Measurements from ENCODE around the gene BACH1.
"Not testable (repeated sequence)": the region's sequence is repeated elsewhere in the genome, so short reads cannot be mapped to it uniquely, and the experiment has no call there.

Gene BACH1

GRCh38 chr21:29298348-29299045 is at the start of gene BACH1:
BACH1 (plus strand) TSS chr21:29298922; CDS start chr21:29321281, 22,359 bp downstream.
- peak; percentile 78 for DNase-seq

- DNase-seq: not testable (repeated sequence)
Observed at GRCh38 chr21:29249289-29249688, 49.4 kb upstream of the BACH1 start.

- no peak for DNase-seq
Observed at GRCh38 chr21:29250636-29251035, 48.1 kb upstream of the BACH1 start.

GRCh38 chr21:29253861-29254260 is 44.9 kb upstream of the BACH1 start:
- not testable (repeated sequence) for DNase-seq

- DNase-seq: no peak
Observed at GRCh38 chr21:29254550-29254949, 44.2 kb upstream of the BACH1 start.

- DNase-seq: peak; percentile 61
Observed at GRCh38 chr21:29256126-29256910, 42.4 kb upstream of the BACH1 start.

GRCh38 chr21:29257701-29258100 is 41.0 kb upstream of the BACH1 start:
- no peak for DNase-seq

- no peak for DNase-seq
Observed at GRCh38 chr21:29258626-29259338, 39.9 kb upstream of the BACH1 start.

- no peak for DNase-seq
Observed at GRCh38 chr21:29260461-29260860, 38.3 kb upstream of the BACH1 start.

- no peak for DNase-seq
Observed at GRCh38 chr21:29261555-29262540, 36.9 kb upstream of the BACH1 start.

- no peak for DNase-seq
Observed at GRCh38 chr21:29264721-29265120, 34.0 kb upstream of the BACH1 start.

- DNase-seq: no peak
Observed at GRCh38 chr21:29265690-29266479, 32.8 kb upstream of the BACH1 start.

- DNase-seq: no peak
Observed at GRCh38 chr21:29267666-29268065, 31.1 kb upstream of the BACH1 start.

- DNase-seq: no peak
Observed at GRCh38 chr21:29271927-29272333, 26.8 kb upstream of the BACH1 start.

- no peak for DNase-seq
Observed at GRCh38 chr21:29277442-29277841, 21.3 kb upstream of the BACH1 start.

GRCh38 chr21:29279558-29279957 is 19.2 kb upstream of the BACH1 start:
- DNase-seq: no peak

GRCh38 chr21:29281801-29282200 is 16.9 kb upstream of the BACH1 start:
- DNase-seq: not testable (repeated sequence)

- no peak for DNase-seq
Observed at GRCh38 chr21:29287383-29287782, 11.3 kb upstream of the BACH1 start.

GRCh38 chr21:29288239-29288638 is 10.5 kb upstream of the BACH1 start:
- DNase-seq: no peak

GRCh38 chr21:29289317-29289716 is 9.4 kb upstream of the BACH1 start:
- DNase-seq: no peak

- DNase-seq: no peak
Observed at GRCh38 chr21:29290240-29290639, 8.5 kb upstream of the BACH1 start.

GRCh38 chr21:29293495-29293894 is 5.2 kb upstream of the BACH1 start:
- no peak for DNase-seq

Measured in NCI-H1105 (cell line).